Bronchial epithelial cell (primary cell): Measurements from ENCODE around the gene C1orf21. TPM values are rescaled to one million over a fixed set of nuclear protein-coding genes. Genes with fewer than 3 reads are reported as not detected.

Experiments
- DNase-seq: peaks from one replicate; pipeline ENCODE4 v3.0.0-alpha.2; 2010; ENCODE audit warnings: low read depth
- FAIRE-seq: peaks from 2 replicates; lab custom pipeline; 2011; peaks lifted over from hg19 to GRCh38; lab: Jason Lieb, UNC
- H3K27me3 ChIP-seq: 2 replicates; pipeline ENCODE4 v1.5.1; 2011; ENCODE audit warnings: low read length; ENCODE audit not compliant: control insufficient read depth, insufficient read depth
- H3K36me3 ChIP-seq: 2 replicates; pipeline ENCODE4 v1.5.1; 2011; ENCODE audit warnings: low read length; ENCODE audit not compliant: control insufficient read depth, insufficient read depth
- H3K4me3 ChIP-seq: 2 replicates; pipeline ENCODE4 v1.5.1; 2011; ENCODE audit warnings: mild to moderate bottlenecking, low read depth, low read length, control low read depth
- total RNA-seq: library from RNA; depleted of rRNA; stranded (reverse); fragments of >200 nt; gene quantifications from 2 replicates; pipeline ENCODE4 v1.2.1, GENCODE V29; 2014
- TF ChIP-seq, protein P1 (sequence below): IDR thresholded peaks from 2 replicates; pipeline ENCODE4 v1.5.1; 2011; ENCODE audit warnings: mild to moderate bottlenecking, moderate library complexity, low read length, control low read depth, inconsistent platforms; ENCODE audit not compliant: insufficient read depth, severe bottlenecking

Gene C1orf21
- total RNA-seq, 1 donor from 2014 or later, result 10.3 TPM

DNA sequence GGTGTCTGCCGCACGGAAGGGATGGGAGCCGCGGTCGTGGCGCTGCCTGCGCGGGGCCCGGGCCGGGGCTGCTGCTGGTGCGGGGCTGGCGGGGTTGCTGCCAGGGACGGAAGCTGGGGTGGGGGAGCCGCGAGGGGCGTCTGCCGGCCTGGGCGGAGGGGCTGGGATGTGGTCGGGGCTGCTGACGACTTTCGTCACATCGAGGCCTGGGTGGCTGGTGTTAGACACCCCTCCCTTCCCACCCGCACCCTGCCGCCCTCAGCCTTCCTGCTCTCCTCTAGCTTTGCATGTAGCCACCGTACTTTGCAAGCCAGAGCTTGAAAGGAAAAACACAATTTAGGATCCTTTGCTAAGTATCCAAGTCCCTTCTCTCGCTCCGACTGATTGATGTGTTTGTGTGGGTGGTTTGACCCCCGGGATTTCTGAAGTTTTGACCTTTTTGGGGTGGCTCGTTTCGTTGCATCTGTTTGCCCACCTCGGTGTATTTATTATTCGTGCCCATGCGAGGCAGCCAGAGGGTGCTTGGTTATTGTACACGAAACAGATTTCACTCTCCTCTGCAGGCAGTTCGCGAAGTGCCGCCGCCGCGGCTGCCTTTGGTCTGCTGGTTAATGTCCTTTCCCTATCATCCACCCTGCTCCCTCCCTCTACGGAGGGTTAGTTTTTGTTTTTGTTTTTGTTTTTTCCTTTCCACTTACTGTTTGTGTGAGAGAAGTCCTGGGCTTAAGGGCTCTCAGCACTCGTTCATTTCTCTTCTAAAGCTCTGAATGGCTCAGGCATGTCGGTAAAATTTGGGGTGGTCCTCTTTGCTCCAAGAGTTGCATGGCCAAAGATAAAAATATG is 868 bp downstream of the C1orf21 start:
- Histone ChIP-seq H3K27me3 (no peaks in the 10 kb centered on the region), H3K4me3 (peak overlapping the region; percentile 72), H3K36me3 (no peaks in the 10 kb centered on the region)
- no peak for FAIRE-seq
- DNase-seq, result peak; percentile 48
- TF ChIP-seq, protein P1, sequence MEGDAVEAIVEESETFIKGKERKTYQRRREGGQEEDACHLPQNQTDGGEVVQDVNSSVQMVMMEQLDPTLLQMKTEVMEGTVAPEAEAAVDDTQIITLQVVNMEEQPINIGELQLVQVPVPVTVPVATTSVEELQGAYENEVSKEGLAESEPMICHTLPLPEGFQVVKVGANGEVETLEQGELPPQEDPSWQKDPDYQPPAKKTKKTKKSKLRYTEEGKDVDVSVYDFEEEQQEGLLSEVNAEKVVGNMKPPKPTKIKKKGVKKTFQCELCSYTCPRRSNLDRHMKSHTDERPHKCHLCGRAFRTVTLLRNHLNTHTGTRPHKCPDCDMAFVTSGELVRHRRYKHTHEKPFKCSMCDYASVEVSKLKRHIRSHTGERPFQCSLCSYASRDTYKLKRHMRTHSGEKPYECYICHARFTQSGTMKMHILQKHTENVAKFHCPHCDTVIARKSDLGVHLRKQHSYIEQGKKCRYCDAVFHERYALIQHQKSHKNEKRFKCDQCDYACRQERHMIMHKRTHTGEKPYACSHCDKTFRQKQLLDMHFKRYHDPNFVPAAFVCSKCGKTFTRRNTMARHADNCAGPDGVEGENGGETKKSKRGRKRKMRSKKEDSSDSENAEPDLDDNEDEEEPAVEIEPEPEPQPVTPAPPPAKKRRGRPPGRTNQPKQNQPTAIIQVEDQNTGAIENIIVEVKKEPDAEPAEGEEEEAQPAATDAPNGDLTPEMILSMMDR, result peak; percentile 2

DNA sequence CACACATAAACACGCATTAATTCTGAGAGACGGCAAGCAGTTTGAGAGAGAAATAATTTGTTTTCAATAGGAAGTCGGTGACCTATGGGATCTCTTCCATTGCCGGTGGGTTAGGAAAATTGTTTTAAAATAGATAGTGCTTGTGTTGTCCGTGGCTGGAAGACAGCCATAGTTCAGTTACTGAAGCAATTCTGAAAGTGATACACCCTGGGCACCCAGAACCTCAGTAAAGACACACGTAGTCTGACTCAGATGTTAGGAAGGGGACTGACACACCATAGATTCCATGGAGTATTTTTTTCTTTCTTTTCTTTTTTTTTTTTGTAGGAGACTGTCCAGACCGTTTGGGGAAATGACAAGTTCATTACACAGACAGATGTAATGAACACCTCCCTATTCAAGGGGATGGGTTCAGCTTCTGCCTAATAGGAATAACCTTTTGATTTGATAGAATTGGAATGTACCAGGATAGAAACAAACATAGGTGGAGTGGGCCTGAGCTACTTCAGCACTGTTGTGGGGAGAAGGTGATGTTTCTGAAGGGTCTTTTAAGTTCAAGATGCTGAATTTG is 1.6 kb downstream of the C1orf21 start:
- Histone ChIP-seq H3K4me3 (peak overlapping the region; percentile 72), H3K27me3 (no peaks in the 10 kb centered on the region), H3K36me3 (no peaks in the 10 kb centered on the region)
- DNase-seq, result peak; percentile 95
- no peak for FAIRE-seq
- TF ChIP-seq, protein P1, result no peak

DNA sequence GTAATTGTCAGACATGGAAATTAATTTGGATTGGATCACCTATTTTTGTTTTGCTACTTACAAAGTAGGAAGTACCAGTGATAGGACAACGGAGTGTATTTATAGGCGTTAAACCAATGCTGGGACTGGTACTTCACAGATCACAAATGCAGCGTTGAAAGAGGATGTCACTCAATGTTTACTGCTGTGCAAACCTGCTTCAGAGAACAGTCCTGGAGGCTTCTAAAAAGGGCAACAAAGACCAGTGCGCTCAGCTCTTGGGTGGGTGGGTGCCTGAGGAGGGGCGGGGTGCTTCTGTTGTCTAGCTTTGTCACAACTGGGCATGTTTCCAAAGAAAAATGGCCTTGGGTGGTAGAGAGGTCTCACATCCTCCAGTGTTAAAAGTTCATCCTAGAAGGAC is 2.1 kb downstream of the C1orf21 start:
- DNase-seq (no peak), FAIRE-seq (no peak)
- H3K4me3 ChIP-seq, result no peak overlapping the region
- TF ChIP-seq, protein P1, result no peak
- no peaks in the 10 kb centered on the region for H3K36me3 ChIP-seq
- H3K27me3 ChIP-seq, result no peaks in the 10 kb centered on the region

DNA sequence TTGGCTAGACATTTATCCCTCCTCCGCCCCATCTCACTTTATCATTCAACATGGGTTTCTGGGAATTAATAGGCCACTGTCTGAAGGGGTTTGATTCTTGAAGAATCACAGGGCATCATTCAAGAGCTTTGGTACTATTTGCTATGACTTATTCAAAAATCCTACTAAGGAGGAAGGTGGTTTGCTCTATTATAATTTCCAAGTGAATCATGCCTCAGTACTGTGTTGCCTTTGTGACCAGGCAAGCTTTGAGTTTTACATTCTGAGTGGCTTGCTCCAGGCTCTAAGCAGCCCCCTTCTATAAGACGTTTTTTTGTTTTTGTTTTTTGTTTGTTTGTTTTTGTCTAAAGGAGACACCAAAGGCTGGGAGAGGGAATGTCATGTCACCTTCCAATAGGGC is 2.6 kb downstream of the C1orf21 start:
- H3K36me3 ChIP-seq, result no peaks in the 10 kb centered on the region
- H3K27me3 ChIP-seq, result no peaks in the 10 kb centered on the region
- DNase-seq (peak; percentile 57), FAIRE-seq (no peak)
- TF ChIP-seq, protein P1, result no peak
- H3K4me3 ChIP-seq, result no peak overlapping the region

DNA sequence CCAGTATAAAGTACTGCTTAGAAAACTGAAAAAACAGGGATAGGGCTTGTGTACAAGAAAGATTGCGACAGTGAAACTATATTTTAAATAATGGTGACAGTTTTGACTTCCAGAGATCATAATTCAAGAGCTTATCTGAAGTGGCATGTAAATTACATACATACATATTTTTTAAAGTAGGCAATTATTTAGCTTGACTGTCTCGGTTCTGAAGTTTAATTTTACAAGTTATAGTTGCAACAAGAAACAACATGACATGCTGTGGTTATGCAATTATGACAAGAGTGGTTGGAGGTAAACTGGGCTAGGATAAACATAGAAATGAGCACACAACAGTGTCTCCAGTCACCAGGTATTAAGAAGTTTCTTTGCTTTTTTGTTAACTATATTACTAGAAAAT is 4.1 kb downstream of the C1orf21 start:
- no peaks in the 10 kb centered on the region for H3K27me3 ChIP-seq
- FAIRE-seq, result no peak
- H3K36me3 ChIP-seq, result no peaks in the 10 kb centered on the region
- TF ChIP-seq, protein P1, result no peak
- no peak overlapping the region for H3K4me3 ChIP-seq
- DNase-seq, result peak; percentile 70
